ENCODE measurements around the gene UMODL1. TPM values are rescaled to one million over a fixed set of nuclear protein-coding genes. Genes with fewer than 3 reads are reported as not detected.
"Not testable (repeated sequence)": the region's sequence is repeated elsewhere in the genome, so short reads cannot be mapped to it uniquely, and the experiment has no call there.

Gene UMODL1
- total RNA-seq, 1 experiment from 2014 or later: not detected

- in situ Hi-C loops (cut with HindIII; ENCODE audit: low sequenced_read_pairs): no loop called here
- no peak for DNase-seq (ENCODE audit: low spot score)
Measured at GRCh38 chr21:42075686-42076471, 4.8 kb downstream of the UMODL1 start.

GRCh38 chr21:42077685-42078238 lies 6.6 kb downstream of the UMODL1 start:
- DNase-seq (ENCODE audit: low spot score); in situ Hi-C loops (cut with HindIII; ENCODE audit: low sequenced_read_pairs): not testable (repeated sequence)

GRCh38 chr21:42078247-42079007 lies 7.3 kb downstream of the UMODL1 start:
- in situ Hi-C loops (cut with HindIII; ENCODE audit: low sequenced_read_pairs); DNase-seq (ENCODE audit: low spot score): not testable (repeated sequence)

- DNase-seq (ENCODE audit: low spot score): no peak
- in situ Hi-C loops (cut with HindIII; ENCODE audit: low sequenced_read_pairs): no loop called here
Measured at GRCh38 chr21:42079008-42079938, 8.2 kb downstream of the UMODL1 start.

GRCh38 chr21:42079939-42080787 lies 9.0 kb downstream of the UMODL1 start:
- no peak for DNase-seq (ENCODE audit: low spot score)
- in situ Hi-C loops (cut with HindIII; ENCODE audit: low sequenced_read_pairs): no loop called here

- in situ Hi-C loops (cut with HindIII; ENCODE audit: low sequenced_read_pairs): no loop called here
- no peak for DNase-seq (ENCODE audit: low spot score)
Measured at GRCh38 chr21:42080788-42081083, 9.6 kb downstream of the UMODL1 start.

GRCh38 chr21:42081138-42081537 lies 10.0 kb downstream of the UMODL1 start:
- DNase-seq (ENCODE audit: low spot score): no peak
- in situ Hi-C loops (cut with HindIII; ENCODE audit: low sequenced_read_pairs): no loop called here

- in situ Hi-C loops (cut with HindIII; ENCODE audit: low sequenced_read_pairs): no loop called here
- no peak for DNase-seq (ENCODE audit: low spot score)
Measured at GRCh38 chr21:42081931-42082381, 10.8 kb downstream of the UMODL1 start.

GRCh38 chr21:42082501-42083360 lies 11.6 kb downstream of the UMODL1 start:
- DNase-seq (ENCODE audit: low spot score): no peak
- in situ Hi-C loops (cut with HindIII; ENCODE audit: low sequenced_read_pairs): no loop called here

- in situ Hi-C loops (cut with HindIII; ENCODE audit: low sequenced_read_pairs): no loop called here
- no peak for DNase-seq (ENCODE audit: low spot score)
Measured at GRCh38 chr21:42083361-42083690, 12.2 kb downstream of the UMODL1 start.

- DNase-seq (ENCODE audit: low spot score): no peak
- in situ Hi-C loops (cut with HindIII; ENCODE audit: low sequenced_read_pairs): no loop called here
Measured at GRCh38 chr21:42084079-42084478, 13.0 kb downstream of the UMODL1 start.

- in situ Hi-C loops (cut with HindIII; ENCODE audit: low sequenced_read_pairs): no loop called here
- no peak for DNase-seq (ENCODE audit: low spot score)
Measured at GRCh38 chr21:42085246-42086077, 14.3 kb downstream of the UMODL1 start.

GRCh38 chr21:42086969-42087368 lies 15.9 kb downstream of the UMODL1 start:
- in situ Hi-C loops (cut with HindIII; ENCODE audit: low sequenced_read_pairs): no loop called here
- DNase-seq (ENCODE audit: low spot score): no peak

GRCh38 chr21:42088148-42088547 lies 17.0 kb downstream of the UMODL1 start:
- DNase-seq (ENCODE audit: low spot score): no peak
- in situ Hi-C loops (cut with HindIII; ENCODE audit: low sequenced_read_pairs): no loop called here

GRCh38 chr21:42088658-42089057 lies 17.5 kb downstream of the UMODL1 start:
- in situ Hi-C loops (cut with HindIII; ENCODE audit: low sequenced_read_pairs): no loop called here
- no peak for DNase-seq (ENCODE audit: low spot score)

- DNase-seq (ENCODE audit: low spot score): no peak
- in situ Hi-C loops (cut with HindIII; ENCODE audit: low sequenced_read_pairs): no loop called here
Measured at GRCh38 chr21:42089093-42089631, 18.0 kb downstream of the UMODL1 start.
